ENCODE results near the gene SESN1. TPM values are rescaled to one million over a fixed set of nuclear protein-coding genes. Genes with fewer than 3 reads are reported as not detected.

Gene SESN1
- total RNA-seq, 1 experiment from 2014 or later, result 24.4 TPM

- DNase-seq (ENCODE audit: low spot score), result no peak
Measured at GRCh38 chr6:108940741-108941140, 153.9 kb downstream of the SESN1 start.

- DNase-seq (ENCODE audit: low spot score), result no peak
Measured at GRCh38 chr6:108937170-108937569, 157.5 kb downstream of the SESN1 start.

Other genes with a start within 250 kb of the SESN1 start
- gene ARMC2, start 246.4 kb downstream of the SESN1 start, total RNA-seq (2014; rRNA removed; shearing (Covaris generic)), result 1.7 and 7.2 TPM in 2 replicates
- gene CEP57L1, start 661 bp upstream of the SESN1 start, total RNA-seq (2014; rRNA removed; shearing (Covaris generic)), result 43.0 and 52.4 TPM in 2 replicates

Data from A172 (cell line).